Right cardiac atrium (tissue), 5 donors: ENCODE data around the gene MAB21L1. TPM values are rescaled to one million over a fixed set of nuclear protein-coding genes. Genes with fewer than 3 reads are reported as not detected.

Experiments
- ATAC-seq, 2 donors: fragments of 200-7000 bp; cut with Tn5 transposase; one replicate each; pipeline versions ENCODE4 v1.8.0 to v1.9.1; 2020; ENCODE audit warnings: moderate library complexity in 2 of 2, mild to moderate bottlenecking in 1 of 2
- DNase-seq, 3 donors: peaks; one replicate each; pipeline ENCODE4 v3.0.0-alpha.2; 2020
- H3K27ac ChIP-seq: one replicate; pipeline ENCODE4 v1.5.1; 2013; ENCODE audit warnings: mild to moderate bottlenecking, low read length, control low read depth, moderate library complexity
- H3K27me3 ChIP-seq: one replicate; pipeline ENCODE4 v1.6.1; 2013; ENCODE audit not compliant: control insufficient read depth, insufficient read depth
- H3K4me1 ChIP-seq: one replicate; pipeline ENCODE4 v1.6.1; 2013; ENCODE audit warnings: low read length; ENCODE audit not compliant: control insufficient read depth, insufficient read depth
- H3K4me3 ChIP-seq: one replicate; pipeline ENCODE4 v1.5.1; 2013; ENCODE audit warnings: low read length, control low read depth
- H3K9me3 ChIP-seq: one replicate; pipeline ENCODE4 v1.6.1; 2013; ENCODE audit warnings: low read length; ENCODE audit not compliant: control insufficient read depth
- WGBS: extraction: QIAGEN DNeasy Blood & Tissue Kit; methylation state at CpG from one replicate; pipeline ENCODE4 v1.1.7; 2013; 5-methylcytosine and 5-hydroxymethylcytosine counted together
- intact Hi-C, 4 donors: fragments of 100-400 bp; cut with DNase I; formaldehyde crosslinking; loops; one replicate each; pipeline versions ENCODE4 v1.11.0 to v1.14.0; 2022 to 2023
- polyA plus RNA-seq: library from polyadenylated mRNA; stranded (reverse); fragments of 200-250 nt; gene quantifications from one replicate; pipeline ENCODE4 v1.2.3, GENCODE V29; 2013
- total RNA-seq, 4 donors: library from RNA; stranded (reverse); fragmentation: NEBNext Ultra II Directional; extraction: Animal tissue kit (Norgen Biotek cat#: 25700); gene quantifications; one replicate each; pipeline ENCODE4 v1.2.1, GENCODE V29; 2021
- donor health status: healthy with polysubstance abuse.
- donor health status: DM: no; HTN: yes; CAD: no.
- donor health status: DM: no; HTN: no; CAD: no.
- donor health status: DM: no; HTN: yes; CAD: no; lungs with severe emphysema.
- donor health status: DM: yes; HTN: yes; CAD: no.

The MAB21L1 gene
- total and polyA plus RNA-seq, 5 donors = 0.40 to 0.59 (median 0.57) TPM

DNA sequence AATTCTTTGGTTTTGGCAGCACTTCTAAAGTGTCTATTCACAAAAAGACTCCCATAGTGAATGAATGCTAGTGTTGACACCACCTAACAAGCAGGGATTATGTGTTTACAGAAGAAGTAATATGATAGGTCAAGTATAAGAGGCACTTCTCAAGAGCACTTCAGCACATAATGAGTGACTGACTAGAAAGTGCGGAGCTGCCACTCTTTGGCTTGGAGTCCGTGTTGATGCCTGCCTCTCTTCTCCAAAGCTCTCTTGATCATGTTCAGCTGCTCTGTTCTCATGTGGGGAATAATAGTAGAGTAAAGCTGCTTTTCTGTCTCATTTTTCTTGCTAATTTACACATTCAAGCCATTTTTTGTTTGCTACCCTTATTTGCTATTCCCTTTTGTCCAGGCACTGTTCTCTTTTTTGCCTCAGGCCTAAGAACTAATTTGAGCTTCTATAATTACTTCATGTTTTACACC is 22.7 kb upstream of the MAB21L1 start:
- no peaks in the 10 kb centered on the region for H3K9me3 ChIP-seq
- no peak overlapping the region for H3K27ac ChIP-seq
- intact Hi-C loops = no loop called here
- no peaks in the 10 kb centered on the region for H3K27me3 ChIP-seq
- DNase-seq (no peak), ATAC-seq (peak; percentile 65 to 77)
- H3K4me3 ChIP-seq = no peak overlapping the region
- 59% methylated on average over 2 of the region's 2 CpGs for WGBS
- no peaks in the 10 kb centered on the region for H3K4me1 ChIP-seq

DNA sequence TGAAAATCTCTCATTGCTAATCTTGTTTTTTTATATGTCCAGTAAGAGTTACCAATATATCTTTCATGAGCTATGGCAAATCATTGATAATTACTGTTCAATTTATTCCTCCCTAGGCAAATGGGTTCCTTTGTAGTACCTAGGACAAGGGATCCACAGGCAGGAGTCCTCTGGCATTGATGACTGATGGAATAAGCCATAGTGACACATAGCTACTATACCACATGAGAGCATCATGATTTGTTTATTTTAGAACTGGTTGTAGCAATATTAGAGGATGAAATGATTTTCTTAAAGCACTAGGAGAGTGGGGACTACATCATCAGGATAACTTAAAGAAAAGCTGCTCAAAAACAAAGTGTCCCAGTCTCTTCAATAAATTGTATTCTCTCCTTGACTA is 21.7 kb upstream of the MAB21L1 start:
- H3K27ac ChIP-seq = no peak overlapping the region
- H3K4me1 ChIP-seq = no peaks in the 10 kb centered on the region
- DNase-seq = no peak
- no peak for ATAC-seq
- no peaks in the 10 kb centered on the region for H3K9me3 ChIP-seq
- H3K4me3 ChIP-seq = no peak overlapping the region
- H3K27me3 ChIP-seq = no peaks in the 10 kb centered on the region
- intact Hi-C loops = no loop called here

DNA sequence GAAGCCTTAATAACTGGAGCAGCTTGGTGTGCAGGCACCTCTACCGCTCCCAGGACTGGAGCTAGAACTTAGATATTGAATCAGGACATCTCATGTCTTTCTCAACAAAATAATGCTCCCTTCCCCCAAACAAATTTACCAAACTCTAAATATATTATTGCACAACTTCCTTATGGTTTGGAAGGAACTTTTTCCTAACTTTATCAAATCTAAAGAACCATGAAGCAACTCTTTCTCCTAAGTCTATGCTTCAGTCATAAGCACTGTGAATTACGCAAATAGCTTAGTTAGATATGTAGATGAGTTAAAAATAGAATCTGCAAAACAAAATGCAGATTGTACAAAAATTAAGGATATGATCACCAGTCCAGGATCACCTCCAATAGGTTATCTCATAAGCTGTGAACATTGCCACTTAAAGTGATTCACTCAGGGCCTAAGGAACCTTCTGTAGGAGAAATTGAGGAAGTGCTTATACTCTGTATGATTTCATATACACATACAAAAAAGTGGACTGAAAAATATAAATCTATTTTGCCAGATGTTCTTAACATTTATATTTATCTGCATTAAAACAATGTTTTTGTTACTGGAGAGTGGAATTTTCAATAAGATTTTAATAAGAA is 20.4 kb upstream of the MAB21L1 start:
- no peaks in the 10 kb centered on the region for H3K9me3 ChIP-seq
- intact Hi-C loops = no loop called here
- no peak for ATAC-seq
- no peak for DNase-seq
- H3K4me3 ChIP-seq = no peak overlapping the region
- H3K4me1 ChIP-seq = no peaks in the 10 kb centered on the region
- WGBS = 92% methylated on average over 2 of the region's 2 CpGs
- H3K27ac ChIP-seq = no peak overlapping the region
- no peaks in the 10 kb centered on the region for H3K27me3 ChIP-seq

DNA sequence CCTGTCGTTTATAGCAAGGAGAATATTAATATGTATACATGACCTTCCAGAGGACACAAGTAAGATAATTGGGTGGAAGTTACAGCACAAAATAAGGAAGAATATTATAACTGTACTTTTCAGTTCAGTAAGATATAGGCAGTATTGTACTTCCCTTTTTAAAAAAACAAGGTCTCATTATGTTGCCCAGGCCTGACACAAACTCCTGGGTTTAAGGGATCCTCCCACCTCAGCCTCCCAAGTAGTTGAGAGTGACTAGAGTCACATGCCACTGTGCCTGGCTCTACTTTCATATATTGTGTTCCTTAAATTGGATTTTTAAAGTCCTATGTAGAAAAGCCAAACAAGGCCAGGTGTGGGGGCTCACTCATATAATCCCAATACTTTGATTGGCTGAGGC is 19.5 kb upstream of the MAB21L1 start:
- Histone ChIP-seq H3K4me3 (no peak overlapping the region), H3K27me3 (no peaks in the 10 kb centered on the region), H3K9me3 (no peaks in the 10 kb centered on the region), H3K4me1 (no peaks in the 10 kb centered on the region), H3K27ac (no peak overlapping the region)
- intact Hi-C loops = no loop called here
- DNase-seq (no peak), ATAC-seq (no peak)
- WGBS = 80% methylated on average over 1 of the region's 1 CpG

- H3K9me3 ChIP-seq = no peaks in the 10 kb centered on the region
- H3K27me3 ChIP-seq = no peaks in the 10 kb centered on the region
- no peak for DNase-seq
- no peak for ATAC-seq
- no peak overlapping the region for H3K4me3 ChIP-seq
- 83% methylated on average over 4 of the region's 4 CpGs for WGBS
- H3K27ac ChIP-seq = no peak overlapping the region
- intact Hi-C loops = no loop called here
- no peaks in the 10 kb centered on the region for H3K4me1 ChIP-seq
These were observed 12.6 kb upstream of the MAB21L1 start for GRCh38 chr13:35489050-35489449.

- intact Hi-C loops = no loop called here
- no peak for ATAC-seq
- no peaks in the 10 kb centered on the region for H3K27me3 ChIP-seq
- no peaks in the 10 kb centered on the region for H3K4me1 ChIP-seq
- DNase-seq = no peak
- H3K9me3 ChIP-seq = no peaks in the 10 kb centered on the region
- H3K4me3 ChIP-seq = no peak overlapping the region
- no peak overlapping the region for H3K27ac ChIP-seq
- 91% methylated on average over 3 of the region's 3 CpGs for WGBS
These were observed 8.9 kb upstream of the MAB21L1 start for GRCh38 chr13:35485424-35485823.

DNA sequence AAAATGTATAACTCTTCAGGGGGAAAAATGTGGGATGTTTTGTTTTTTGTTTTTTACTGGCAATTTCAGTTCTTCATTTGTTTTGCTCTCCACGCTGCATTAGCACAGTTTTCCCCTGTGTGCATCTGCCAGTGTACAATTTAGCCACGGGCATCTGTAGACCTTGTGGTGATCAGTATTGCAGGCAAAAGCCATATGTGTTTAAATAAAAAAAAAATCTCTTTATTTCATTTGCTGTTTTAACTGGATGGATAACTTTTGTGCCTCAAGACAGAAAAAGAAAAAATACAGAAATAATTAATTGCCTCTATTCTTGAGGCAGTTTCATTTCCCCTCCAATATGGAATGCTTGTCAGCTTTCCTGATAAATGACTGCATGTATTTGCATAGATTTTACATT is 7.9 kb upstream of the MAB21L1 start:
- no peak overlapping the region for H3K27ac ChIP-seq
- no peak overlapping the region for H3K4me3 ChIP-seq
- no peaks in the 10 kb centered on the region for H3K9me3 ChIP-seq
- DNase-seq = no peak
- H3K27me3 ChIP-seq = no peaks in the 10 kb centered on the region
- no peaks in the 10 kb centered on the region for H3K4me1 ChIP-seq
- intact Hi-C loops = no loop called here
- ATAC-seq = no peak
- 93% methylated on average over 2 of the region's 2 CpGs for WGBS

DNA sequence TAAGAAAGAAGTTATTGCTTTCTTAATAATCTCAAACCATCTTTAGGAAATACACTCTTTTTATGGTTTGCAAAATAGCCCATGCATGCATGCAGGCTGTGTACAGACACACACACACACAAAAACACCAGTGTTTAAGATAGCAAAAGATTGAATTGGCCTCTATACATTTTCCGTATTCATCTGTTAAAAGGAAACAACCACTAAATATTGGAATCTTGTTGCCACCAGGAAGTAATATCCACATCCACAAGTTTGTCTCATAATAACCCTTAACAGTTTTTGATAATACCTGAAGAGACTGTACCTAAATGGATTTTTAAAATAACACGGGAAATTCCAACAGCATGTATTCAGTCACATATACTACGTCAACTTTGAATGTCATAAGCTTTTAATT is 7.3 kb upstream of the MAB21L1 start:
- DNase-seq = no peak
- Histone ChIP-seq H3K9me3 (no peaks in the 10 kb centered on the region), H3K4me3 (no peak overlapping the region), H3K4me1 (no peaks in the 10 kb centered on the region), H3K27me3 (no peaks in the 10 kb centered on the region), H3K27ac (no peak overlapping the region)
- 92% methylated on average over 3 of the region's 3 CpGs for WGBS
- intact Hi-C loops = no loop called here
- no peak for ATAC-seq

DNA sequence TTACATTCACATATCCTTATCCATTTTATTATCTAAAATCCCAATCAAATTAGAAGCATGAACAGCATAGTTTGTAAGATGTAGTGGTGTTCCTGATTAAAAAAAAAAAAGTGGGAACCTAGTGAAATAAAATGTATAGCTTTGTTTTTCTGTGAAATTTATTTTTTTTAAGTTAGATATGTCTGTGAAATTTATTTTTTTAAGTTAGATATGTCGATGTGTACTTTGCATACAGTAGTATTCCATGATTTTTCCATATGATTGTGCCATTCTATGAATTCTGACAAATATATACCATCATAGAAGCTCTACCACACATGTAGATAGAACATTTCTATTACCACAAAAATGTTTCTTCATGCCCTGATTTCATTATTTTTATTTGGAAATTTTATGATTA is 6.0 kb upstream of the MAB21L1 start:
- intact Hi-C loops = no loop called here

GRCh38 chr13:35481777-35482176 is 5.3 kb upstream of the MAB21L1 start:
- Histone ChIP-seq H3K27ac (no peak overlapping the region), H3K9me3 (no peaks in the 10 kb centered on the region), H3K4me1 (no peaks in the 10 kb centered on the region), H3K4me3 (no peak overlapping the region), H3K27me3 (no peaks in the 10 kb centered on the region)
- DNase-seq = no peak
- intact Hi-C loops = no loop called here
- WGBS = 78% methylated on average over 2 of the region's 2 CpGs
- ATAC-seq = no peak

More for the DNA sequence above, 6.0 kb upstream of the MAB21L1 start:
- no peaks in the 10 kb centered on the region for H3K27me3 ChIP-seq
- ATAC-seq = no peak
- H3K27ac ChIP-seq = no peak overlapping the region
- H3K9me3 ChIP-seq = no peaks in the 10 kb centered on the region
- DNase-seq = no peak
- H3K4me1 ChIP-seq = no peaks in the 10 kb centered on the region
- H3K4me3 ChIP-seq = no peak overlapping the region
- 88% methylated on average over 1 of the region's 1 CpG for WGBS

GRCh38 chr13:35480346-35480745 is 3.9 kb upstream of the MAB21L1 start:
- H3K4me3 ChIP-seq = no peak overlapping the region
- DNase-seq (no peak), ATAC-seq (no peak)
- WGBS = 87% methylated on average over 2 of the region's 2 CpGs
- H3K4me1 ChIP-seq = no peaks in the 10 kb centered on the region
- no peak overlapping the region for H3K27ac ChIP-seq
- no peaks in the 10 kb centered on the region for H3K9me3 ChIP-seq
- H3K27me3 ChIP-seq = no peaks in the 10 kb centered on the region
- intact Hi-C loops = no loop called here

- DNase-seq (no peak), ATAC-seq (no peak)
- Histone ChIP-seq H3K27me3 (no peaks in the 10 kb centered on the region), H3K4me1 (no peaks in the 10 kb centered on the region), H3K27ac (no peak overlapping the region), H3K4me3 (no peak overlapping the region), H3K9me3 (no peaks in the 10 kb centered on the region)
- intact Hi-C loops = no loop called here
- 87% methylated on average over 1 of the region's 1 CpG for WGBS
These were observed 3.2 kb upstream of the MAB21L1 start for GRCh38 chr13:35479706-35480105.
